Neural cell (in vitro differentiated cells): Measurements from ENCODE around the gene DUS2. TPM values are rescaled to one million over a fixed set of nuclear protein-coding genes. Genes with fewer than 3 reads are reported as not detected.
"Not testable (repeated sequence)": the region's sequence is repeated elsewhere in the genome, so short reads cannot be mapped to it uniquely, and the experiment has no call there.

Experiments
- H2AFZ ChIP-seq: fragments of 200-600, 300-800 bp; sonication (generic), shearing (Covaris generic); 2 replicates; pipeline ENCODE4 v1.6.0; 2014; ENCODE audit warnings: low read depth, mild to moderate bottlenecking, antibody characterized with exemption, low read length, moderate library complexity
- H3F3A ChIP-seq: fragments of 200-600 bp; shearing (Covaris generic); 2 replicates; pipeline ENCODE4 v1.6.1; 2016; ENCODE audit warnings: mild to moderate bottlenecking, moderate library complexity, mixed read lengths, antibody characterized with exemption, low read length; ENCODE audit not compliant: insufficient read depth, poor library complexity, severe bottlenecking
- H3K27ac ChIP-seq: fragments of 200-600, 300-800 bp; sonication (generic), shearing (Covaris generic); 2 replicates; pipeline ENCODE4 v1.5.1; 2014; ENCODE audit warnings: mild to moderate bottlenecking, low read length, moderate library complexity
- H3K27me3 ChIP-seq: fragments of 300-800, 200-600 bp; sonication (generic), shearing (Covaris generic); 2 replicates; pipeline ENCODE4 v1.6.0; 2014; ENCODE audit warnings: mild to moderate bottlenecking, low read depth, low read length, moderate library complexity; ENCODE audit not compliant: insufficient read depth
- H3K36me3 ChIP-seq: fragments of 300-800, 200-600 bp; sonication (generic), shearing (Covaris generic); 2 replicates; pipeline ENCODE4 v1.5.1; 2014; ENCODE audit warnings: mild to moderate bottlenecking, antibody characterized with exemption, low read length, moderate library complexity; ENCODE audit not compliant: insufficient read depth
- H3K4me2 ChIP-seq: fragments of 300-800, 200-600 bp; sonication (generic), shearing (Covaris generic); 2 replicates; pipeline ENCODE4 v1.6.0; 2014; ENCODE audit warnings: mild to moderate bottlenecking, low read length
- H3K4me3 ChIP-seq: fragments of 300-800, 200-600 bp; sonication (generic), shearing (Covaris generic); 2 replicates; pipeline ENCODE4 v1.5.1; 2014; ENCODE audit warnings: mild to moderate bottlenecking, low read length, moderate library complexity
- H3K79me2 ChIP-seq: fragments of 200-600 bp; shearing (Covaris generic); replicated peaks from 2 replicates; pipeline ENCODE4 v1.6.0; 2014; ENCODE audit warnings: mild to moderate bottlenecking, low read length, moderate library complexity; ENCODE audit not compliant: insufficient read depth
- H3K9ac ChIP-seq: fragments of 300-800, 200-600 bp; sonication (generic), shearing (Covaris generic); 2 replicates; pipeline ENCODE4 v1.6.1; 2016; ENCODE audit warnings: mild to moderate bottlenecking, low read length, mixed read lengths
- H3K9me2 ChIP-seq: fragments of 200-600 bp; shearing (Covaris generic); 2 replicates; pipeline ENCODE4 v1.6.1; 2016; ENCODE audit warnings: mild to moderate bottlenecking, low read length, mixed read lengths; ENCODE audit not compliant: insufficient read depth
- H3K9me3 ChIP-seq: fragments of 200-600, 300-800 bp; sonication (generic), shearing (Covaris generic); 2 replicates; pipeline ENCODE4 v1.6.1; 2016; ENCODE audit warnings: mild to moderate bottlenecking, mixed run types, low read length, moderate library complexity, mixed read lengths
- H4K20me1 ChIP-seq: fragments of 200-600 bp; shearing (Covaris generic); 2 replicates; pipeline ENCODE4 v1.6.1; 2016; ENCODE audit warnings: mild to moderate bottlenecking, mixed run types; ENCODE audit not compliant: insufficient read depth
- CTCF ChIP-seq: fragments of 450-650 bp; IDR thresholded peaks from 2 replicates; pipeline ENCODE4 v1.5.1; 2014; ENCODE audit warnings: antibody characterized with exemption, mild to moderate bottlenecking, moderate library complexity; ENCODE audit not compliant: poor library complexity, severe bottlenecking
- EP300 ChIP-seq: fragments of 450-650 bp; conservative IDR thresholded peaks from 2 replicates; pipeline ENCODE4 v1.6.1; 2014; ENCODE audit warnings: antibody characterized with exemption, mild to moderate bottlenecking, moderate library complexity; ENCODE audit not compliant: poor library complexity, severe bottlenecking
- EZH2 ChIP-seq: fragments of 200-600, 300-800 bp; shearing (Covaris generic), sonication (generic); IDR thresholded peaks from 2 replicates; pipeline ENCODE4 v1.6.1; 2014; ENCODE audit warnings: antibody characterized with exemption, low read length, borderline replicate concordance, mild to moderate bottlenecking; ENCODE audit not compliant: insufficient read depth, poor library complexity, severe bottlenecking
- MXI1 ChIP-seq: fragments of 450-650 bp; conservative IDR thresholded peaks from 2 replicates; pipeline ENCODE4 v1.6.1; 2014; ENCODE audit warnings: antibody characterized with exemption, mild to moderate bottlenecking; ENCODE audit not compliant: poor library complexity, severe bottlenecking
- POLR2AphosphoS5 ChIP-seq: IDR thresholded peaks from 2 replicates; pipeline ENCODE4 v1.6.1; 2012
- RAD21 ChIP-seq: fragments of 450-650 bp; conservative IDR thresholded peaks from 2 replicates; pipeline ENCODE4 v1.6.1; 2014; ENCODE audit warnings: antibody characterized with exemption, mild to moderate bottlenecking, moderate library complexity
- SMC3 ChIP-seq: fragments of 450-650 bp; conservative IDR thresholded peaks from 2 replicates; pipeline ENCODE4 v1.6.1; 2014; ENCODE audit warnings: antibody characterized with exemption, mild to moderate bottlenecking, moderate library complexity; ENCODE audit not compliant: poor library complexity
- TAF1 ChIP-seq: IDR thresholded peaks from 2 replicates; pipeline ENCODE4 v1.6.1; 2012; ENCODE audit warnings: low read depth
- polyA plus RNA-seq: library from polyadenylated mRNA; depleted of rRNA; stranded (reverse); fragments of >200 nt; gene quantifications from 2 replicates; pipeline ENCODE4 v1.2.3, GENCODE V29; 2014
- TF ChIP-seq, protein P1 (sequence below): IDR thresholded peaks from 2 replicates; pipeline ENCODE4 v1.6.1; 2012; ENCODE audit warnings: borderline replicate concordance

The DUS2 gene
- polyA plus RNA-seq, 1 donor from 2014 or later, result 22.4 TPM

- Histone ChIP-seq H3K9ac (no peak overlapping the region), H2AFZ (no peak overlapping the region), H3F3A (no peaks in the 10 kb centered on the region), H4K20me1 (no peaks in the 10 kb centered on the region), H3K4me2 (no peak overlapping the region), H3K4me3 (no peak overlapping the region), H3K9me2 (no peaks in the 10 kb centered on the region), H3K79me2 (peaks cover 36% of the 10 kb centered on the region), H3K9me3 (peaks cover 6% of the 10 kb centered on the region), H3K27ac (no peak overlapping the region), H3K27me3 (no peaks in the 10 kb centered on the region), H3K36me3 (no peaks in the 10 kb centered on the region)
- no peak for TF ChIP-seq MXI1
- no peak for TF ChIP-seq EZH2
- no peak for TF ChIP-seq POLR2AphosphoS5
- TF ChIP-seq CTCF, result no peak
- TF ChIP-seq RAD21, result no peak
- TF ChIP-seq SMC3, result no peak
- TF ChIP-seq, protein P1, sequence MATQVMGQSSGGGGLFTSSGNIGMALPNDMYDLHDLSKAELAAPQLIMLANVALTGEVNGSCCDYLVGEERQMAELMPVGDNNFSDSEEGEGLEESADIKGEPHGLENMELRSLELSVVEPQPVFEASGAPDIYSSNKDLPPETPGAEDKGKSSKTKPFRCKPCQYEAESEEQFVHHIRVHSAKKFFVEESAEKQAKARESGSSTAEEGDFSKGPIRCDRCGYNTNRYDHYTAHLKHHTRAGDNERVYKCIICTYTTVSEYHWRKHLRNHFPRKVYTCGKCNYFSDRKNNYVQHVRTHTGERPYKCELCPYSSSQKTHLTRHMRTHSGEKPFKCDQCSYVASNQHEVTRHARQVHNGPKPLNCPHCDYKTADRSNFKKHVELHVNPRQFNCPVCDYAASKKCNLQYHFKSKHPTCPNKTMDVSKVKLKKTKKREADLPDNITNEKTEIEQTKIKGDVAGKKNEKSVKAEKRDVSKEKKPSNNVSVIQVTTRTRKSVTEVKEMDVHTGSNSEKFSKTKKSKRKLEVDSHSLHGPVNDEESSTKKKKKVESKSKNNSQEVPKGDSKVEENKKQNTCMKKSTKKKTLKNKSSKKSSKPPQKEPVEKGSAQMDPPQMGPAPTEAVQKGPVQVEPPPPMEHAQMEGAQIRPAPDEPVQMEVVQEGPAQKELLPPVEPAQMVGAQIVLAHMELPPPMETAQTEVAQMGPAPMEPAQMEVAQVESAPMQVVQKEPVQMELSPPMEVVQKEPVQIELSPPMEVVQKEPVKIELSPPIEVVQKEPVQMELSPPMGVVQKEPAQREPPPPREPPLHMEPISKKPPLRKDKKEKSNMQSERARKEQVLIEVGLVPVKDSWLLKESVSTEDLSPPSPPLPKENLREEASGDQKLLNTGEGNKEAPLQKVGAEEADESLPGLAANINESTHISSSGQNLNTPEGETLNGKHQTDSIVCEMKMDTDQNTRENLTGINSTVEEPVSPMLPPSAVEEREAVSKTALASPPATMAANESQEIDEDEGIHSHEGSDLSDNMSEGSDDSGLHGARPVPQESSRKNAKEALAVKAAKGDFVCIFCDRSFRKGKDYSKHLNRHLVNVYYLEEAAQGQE, result no peak
- TF ChIP-seq TAF1, result no peak
- no peak for TF ChIP-seq EP300
Measured at GRCh38 chr16:68113765-68114240, 90.7 kb downstream of the DUS2 start.

- not testable (repeated sequence) for H3K4me3 ChIP-seq, H4K20me1 ChIP-seq, H3K27me3 ChIP-seq, H3F3A ChIP-seq, H3K4me2 ChIP-seq, H3K9me3 ChIP-seq, H2AFZ ChIP-seq, H3K27ac ChIP-seq, H3K9me2 ChIP-seq, H3K9ac ChIP-seq, H3K36me3 ChIP-seq
- peaks cover 33% of the 10 kb centered on the region for H3K79me2 ChIP-seq
Measured at GRCh38 chr16:68114939-68115338, 91.9 kb downstream of the DUS2 start.

GRCh38 chr16:68115851-68116250, 92.8 kb downstream of the DUS2 start:
- no peak overlapping the region for H2AFZ ChIP-seq
- H4K20me1 ChIP-seq, result no peaks in the 10 kb centered on the region
- H3K4me3 ChIP-seq, result no peak overlapping the region
- no peaks in the 10 kb centered on the region for H3F3A ChIP-seq
- TF ChIP-seq MXI1 (no peak), TAF1 (no peak), EP300 (no peak)
- no peaks in the 10 kb centered on the region for H3K9me2 ChIP-seq
- H3K9me3 ChIP-seq, result peaks cover 3% of the 10 kb centered on the region
- H3K36me3 ChIP-seq, result no peaks in the 10 kb centered on the region
- H3K27ac ChIP-seq, result no peak overlapping the region
- H3K9ac ChIP-seq, result no peak overlapping the region
- H3K4me2 ChIP-seq, result no peak overlapping the region
- H3K79me2 ChIP-seq, result peaks cover 33% of the 10 kb centered on the region
- H3K27me3 ChIP-seq, result no peaks in the 10 kb centered on the region
